Ishikawa (cell line): ENCODE results near the gene DPAGT1.

Experiments
- CEBPB ChIP-seq: IDR thresholded peaks from 2 replicates; pipeline ENCODE4 v1.6.1; 2012
- CREB1 ChIP-seq: IDR thresholded peaks from 2 replicates; pipeline ENCODE4 v1.6.1; 2012; ENCODE audit warnings: low read depth
- EGR1 ChIP-seq: IDR thresholded peaks from 2 replicates; pipeline ENCODE4 v1.6.1; 2012
- EP300 ChIP-seq: IDR thresholded peaks from 2 replicates; pipeline ENCODE4 v1.6.1; 2012; ENCODE audit warnings: borderline replicate concordance
- FOXM1 ChIP-seq: IDR thresholded peaks from 2 replicates; pipeline ENCODE4 v1.6.1; 2012; ENCODE audit warnings: low read depth, borderline replicate concordance
- NFIC ChIP-seq: IDR thresholded peaks from 2 replicates; pipeline ENCODE4 v1.6.1; 2012
- RAD21 ChIP-seq: IDR thresholded peaks from 2 replicates; pipeline ENCODE4 v1.6.1; 2012; ENCODE audit warnings: low read depth
- TAF1 ChIP-seq: IDR thresholded peaks from 2 replicates; pipeline ENCODE4 v1.6.1; 2012; ENCODE audit warnings: low read depth, mild to moderate bottlenecking
- TCF12 ChIP-seq: IDR thresholded peaks from 2 replicates; pipeline ENCODE4 v1.6.1; 2012; ENCODE audit warnings: low read depth
- TEAD4 ChIP-seq: IDR thresholded peaks from 2 replicates; pipeline ENCODE4 v1.6.1; 2012
- YY1 ChIP-seq: IDR thresholded peaks from 2 replicates; pipeline ENCODE4 v1.6.1; 2012; ENCODE audit warnings: low read depth
- ZBTB7A ChIP-seq: IDR thresholded peaks from 2 replicates; pipeline ENCODE4 v1.6.1; 2012; ENCODE audit warnings: low read depth
- TF ChIP-seq, protein P1 (sequence below): IDR thresholded peaks from 2 replicates; pipeline ENCODE4 v1.6.1; 2012
- TF ChIP-seq, protein P2 (sequence below): IDR thresholded peaks from 2 replicates; pipeline ENCODE4 v1.6.1; 2012; ENCODE audit warnings: low read depth, mild to moderate bottlenecking
- TF ChIP-seq, protein P3 (sequence below): IDR thresholded peaks from 2 replicates; pipeline ENCODE4 v1.6.1; 2012

Gene DPAGT1

DNA sequence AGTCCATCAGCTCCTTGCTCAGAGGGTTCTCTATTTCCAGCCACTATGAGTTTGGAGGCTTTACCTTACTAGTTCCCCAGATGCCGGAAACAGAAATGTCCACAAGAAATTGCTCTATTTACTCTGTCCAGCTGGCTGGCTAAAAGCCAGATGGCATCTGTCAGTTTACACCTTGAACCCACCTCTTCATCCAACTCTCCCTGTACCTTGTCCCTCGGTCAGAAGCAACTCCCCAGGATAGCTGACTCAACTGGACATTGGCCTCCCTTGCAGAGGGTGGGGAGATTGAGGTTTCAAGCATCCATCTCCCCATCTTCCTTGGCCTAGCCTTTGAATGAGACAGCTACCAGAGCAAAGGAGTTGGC lies 7.2 kb upstream of the DPAGT1 start:
- TF ChIP-seq, protein P1, sequence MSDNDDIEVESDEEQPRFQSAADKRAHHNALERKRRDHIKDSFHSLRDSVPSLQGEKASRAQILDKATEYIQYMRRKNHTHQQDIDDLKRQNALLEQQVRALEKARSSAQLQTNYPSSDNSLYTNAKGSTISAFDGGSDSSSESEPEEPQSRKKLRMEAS = no peak
- TF ChIP-seq TCF12 = no peak
- TF ChIP-seq FOXM1 = no peak
- TF ChIP-seq TEAD4 = no peak
- no peak for TF ChIP-seq NFIC
- no peak for TF ChIP-seq CREB1
- TF ChIP-seq TAF1 = no peak
- TF ChIP-seq CEBPB = no peak
- TF ChIP-seq EGR1 = no peak

DNA sequence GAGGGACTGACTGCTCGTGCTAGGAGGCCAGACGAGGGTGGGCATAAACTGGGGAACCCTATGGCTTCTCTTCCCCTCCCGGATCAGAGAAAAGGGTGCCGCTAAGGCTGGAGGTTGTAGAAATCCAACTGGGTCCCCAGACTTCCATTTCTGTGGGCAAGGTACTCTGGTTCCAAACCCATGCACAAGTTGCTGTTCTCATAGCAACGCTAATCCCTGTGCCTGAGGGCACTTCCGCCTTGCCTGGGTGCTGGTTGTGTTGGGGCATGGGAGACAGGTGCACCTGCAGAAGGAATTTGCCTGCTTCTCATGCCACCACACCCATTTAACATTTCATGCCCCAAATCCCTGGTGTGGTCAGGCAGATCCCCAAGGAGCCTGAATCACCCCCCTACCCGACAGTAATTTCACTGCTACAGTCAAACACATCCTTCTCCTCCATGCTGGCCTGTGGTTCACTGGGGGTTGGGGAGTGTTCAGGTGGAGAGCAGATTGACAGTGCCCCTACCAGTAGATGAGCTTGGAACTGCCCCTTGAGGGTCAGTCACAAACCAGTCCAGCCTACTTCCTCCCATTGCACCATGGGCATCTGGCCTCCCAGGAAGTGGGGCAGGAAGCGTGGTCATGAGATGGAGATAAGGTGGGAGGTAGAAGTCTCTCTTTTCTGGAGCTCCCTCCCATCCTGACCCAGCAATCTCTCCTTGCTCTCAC lies 6.6 kb upstream of the DPAGT1 start:
- TF ChIP-seq ZBTB7A (peak; percentile 36; the same call in 1 of the 2 replicates), TEAD4 (0 out of 2 replicates have a peak, but pooled peaks have one; percentile 27), RAD21 (no peak), FOXM1 (no peak), TCF12 (peak; percentile 45; the same call in 1 of the 2 replicates)
- TF ChIP-seq, protein P1 = peak; percentile 64

DNA sequence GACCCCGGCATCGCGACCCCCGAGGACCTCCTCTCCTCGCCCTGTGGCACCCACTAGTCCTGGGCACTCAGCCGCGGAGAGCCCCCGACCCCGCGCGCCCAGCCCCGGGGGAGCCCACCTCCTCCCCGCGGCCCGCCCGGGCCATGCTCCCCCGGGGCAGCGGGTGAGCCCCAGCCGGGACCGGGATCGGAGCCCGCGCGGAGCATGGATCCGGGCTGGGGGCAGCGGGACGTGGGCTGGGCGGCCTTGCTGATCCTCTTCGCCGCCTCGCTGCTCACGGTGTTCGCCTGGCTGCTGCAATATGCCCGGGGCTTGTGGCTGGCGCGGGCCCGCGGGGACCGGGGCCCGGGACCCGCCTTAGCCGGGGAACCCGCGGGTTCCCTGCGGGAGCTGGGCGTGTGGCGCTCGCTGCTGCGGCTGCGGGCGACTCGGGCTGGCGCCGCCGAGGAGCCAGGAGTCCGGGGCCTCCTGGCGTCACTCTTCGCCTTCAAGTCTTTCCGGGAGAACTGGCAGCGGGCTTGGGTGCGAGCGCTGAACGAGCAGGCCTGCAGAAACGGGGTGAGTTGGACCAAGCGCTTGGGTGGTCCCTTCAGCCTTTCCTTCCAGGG lies 6.0 kb upstream of the DPAGT1 start:
- TF ChIP-seq TAF1 (no peak), RAD21 (no peak), EP300 (no peak), CREB1 (no peak), ZBTB7A (no peak), FOXM1 (no peak), TCF12 (no peak), NFIC (no peak), TEAD4 (no peak), EGR1 (no peak), YY1 (no peak), CEBPB (no peak)
- TF ChIP-seq, protein P1 = no peak
- TF ChIP-seq, protein P2, sequence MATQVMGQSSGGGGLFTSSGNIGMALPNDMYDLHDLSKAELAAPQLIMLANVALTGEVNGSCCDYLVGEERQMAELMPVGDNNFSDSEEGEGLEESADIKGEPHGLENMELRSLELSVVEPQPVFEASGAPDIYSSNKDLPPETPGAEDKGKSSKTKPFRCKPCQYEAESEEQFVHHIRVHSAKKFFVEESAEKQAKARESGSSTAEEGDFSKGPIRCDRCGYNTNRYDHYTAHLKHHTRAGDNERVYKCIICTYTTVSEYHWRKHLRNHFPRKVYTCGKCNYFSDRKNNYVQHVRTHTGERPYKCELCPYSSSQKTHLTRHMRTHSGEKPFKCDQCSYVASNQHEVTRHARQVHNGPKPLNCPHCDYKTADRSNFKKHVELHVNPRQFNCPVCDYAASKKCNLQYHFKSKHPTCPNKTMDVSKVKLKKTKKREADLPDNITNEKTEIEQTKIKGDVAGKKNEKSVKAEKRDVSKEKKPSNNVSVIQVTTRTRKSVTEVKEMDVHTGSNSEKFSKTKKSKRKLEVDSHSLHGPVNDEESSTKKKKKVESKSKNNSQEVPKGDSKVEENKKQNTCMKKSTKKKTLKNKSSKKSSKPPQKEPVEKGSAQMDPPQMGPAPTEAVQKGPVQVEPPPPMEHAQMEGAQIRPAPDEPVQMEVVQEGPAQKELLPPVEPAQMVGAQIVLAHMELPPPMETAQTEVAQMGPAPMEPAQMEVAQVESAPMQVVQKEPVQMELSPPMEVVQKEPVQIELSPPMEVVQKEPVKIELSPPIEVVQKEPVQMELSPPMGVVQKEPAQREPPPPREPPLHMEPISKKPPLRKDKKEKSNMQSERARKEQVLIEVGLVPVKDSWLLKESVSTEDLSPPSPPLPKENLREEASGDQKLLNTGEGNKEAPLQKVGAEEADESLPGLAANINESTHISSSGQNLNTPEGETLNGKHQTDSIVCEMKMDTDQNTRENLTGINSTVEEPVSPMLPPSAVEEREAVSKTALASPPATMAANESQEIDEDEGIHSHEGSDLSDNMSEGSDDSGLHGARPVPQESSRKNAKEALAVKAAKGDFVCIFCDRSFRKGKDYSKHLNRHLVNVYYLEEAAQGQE = no peak
- TF ChIP-seq, protein P3, sequence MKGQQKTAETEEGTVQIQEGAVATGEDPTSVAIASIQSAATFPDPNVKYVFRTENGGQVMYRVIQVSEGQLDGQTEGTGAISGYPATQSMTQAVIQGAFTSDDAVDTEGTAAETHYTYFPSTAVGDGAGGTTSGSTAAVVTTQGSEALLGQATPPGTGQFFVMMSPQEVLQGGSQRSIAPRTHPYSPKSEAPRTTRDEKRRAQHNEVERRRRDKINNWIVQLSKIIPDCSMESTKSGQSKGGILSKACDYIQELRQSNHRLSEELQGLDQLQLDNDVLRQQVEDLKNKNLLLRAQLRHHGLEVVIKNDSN = no peak

DNA sequence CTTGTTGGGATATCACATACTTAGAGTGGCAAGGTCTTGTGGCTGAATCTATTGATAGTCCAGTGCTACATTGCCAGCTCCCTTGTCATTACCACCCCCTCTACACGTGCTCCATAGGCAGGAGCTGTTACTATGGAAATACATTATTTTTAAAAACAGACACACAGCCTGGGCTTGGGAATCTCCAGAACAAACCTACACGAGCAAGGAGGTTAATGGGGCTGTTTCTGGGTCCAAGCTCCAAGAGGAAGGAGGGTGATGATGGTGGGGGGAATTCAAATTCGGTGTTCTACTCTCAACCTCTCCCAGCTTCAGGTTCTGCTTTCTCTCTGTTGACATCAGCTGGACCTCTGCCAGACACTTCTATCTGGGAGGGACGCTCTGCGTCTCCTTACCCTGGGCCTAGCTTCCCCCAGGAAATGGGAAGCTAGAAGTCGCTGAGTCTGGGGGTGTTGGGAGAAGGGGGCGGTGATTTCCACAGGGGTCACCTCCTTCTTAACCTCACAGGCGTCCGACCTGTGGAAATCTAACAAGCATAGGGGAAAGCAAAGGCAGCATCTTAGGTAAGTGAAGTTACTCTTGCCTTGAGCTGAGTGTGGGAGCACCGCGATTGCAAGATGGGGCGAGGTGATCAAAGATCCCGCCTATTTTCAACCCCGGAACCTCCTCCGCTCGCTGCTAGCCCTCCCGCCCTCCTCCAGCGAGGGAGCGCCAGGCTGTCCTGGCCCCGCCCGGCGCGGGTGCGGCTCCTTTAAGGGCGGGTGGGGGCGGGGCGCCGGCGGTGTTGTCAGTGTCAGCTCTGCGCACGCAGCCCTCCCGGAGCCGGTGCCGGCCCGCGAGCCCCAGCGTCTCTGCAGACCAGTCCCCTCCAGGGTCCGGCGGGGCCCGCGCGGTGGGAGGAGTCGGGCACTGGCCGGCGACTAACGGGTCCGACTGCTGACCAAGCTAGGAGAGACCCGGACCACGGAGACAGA lies 5.2 kb upstream of the DPAGT1 start, which contains the start of gene C2CD2L:
TSS of gene C2CD2L (plus strand) at position 781 of the 974 bp plus-strand sequence. CDS start 398 bp downstream, outside the sequence.
- TF ChIP-seq NFIC (0 out of 2 replicates have a peak, but pooled peaks have one; percentile 9), TEAD4 (no peak), EP300 (0 out of 2 replicates have a peak, but pooled peaks have one; percentile 11), FOXM1 (no peak), ZBTB7A (peak; percentile 49; the same call in 1 of the 2 replicates), TCF12 (peak; percentile 26; the same call in 1 of the 2 replicates), TAF1 (peak; percentile 76)

DNA sequence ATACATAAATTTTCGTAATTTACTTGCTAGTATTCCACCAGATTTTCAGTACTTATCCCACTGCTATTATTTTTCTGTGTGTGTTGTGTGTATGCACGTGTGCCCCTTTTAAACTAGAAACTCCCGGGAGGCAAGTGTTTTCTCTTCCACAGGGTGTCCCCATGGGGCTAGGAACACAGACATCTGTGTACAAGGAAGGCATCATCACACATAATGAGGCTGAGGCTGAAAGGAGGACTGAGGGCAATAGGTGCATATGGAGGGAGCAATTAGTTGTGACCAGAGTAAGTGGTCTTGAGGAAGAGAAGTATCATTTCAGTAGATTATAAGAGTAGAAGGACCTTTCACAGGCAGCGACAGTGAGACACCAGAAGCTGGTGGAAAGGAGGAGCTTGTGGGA lies 2.1 kb upstream of the DPAGT1 start:
- TF ChIP-seq FOXM1 (no peak), RAD21 (peak; percentile 15; the same call in 1 of the 2 replicates)

DNA sequence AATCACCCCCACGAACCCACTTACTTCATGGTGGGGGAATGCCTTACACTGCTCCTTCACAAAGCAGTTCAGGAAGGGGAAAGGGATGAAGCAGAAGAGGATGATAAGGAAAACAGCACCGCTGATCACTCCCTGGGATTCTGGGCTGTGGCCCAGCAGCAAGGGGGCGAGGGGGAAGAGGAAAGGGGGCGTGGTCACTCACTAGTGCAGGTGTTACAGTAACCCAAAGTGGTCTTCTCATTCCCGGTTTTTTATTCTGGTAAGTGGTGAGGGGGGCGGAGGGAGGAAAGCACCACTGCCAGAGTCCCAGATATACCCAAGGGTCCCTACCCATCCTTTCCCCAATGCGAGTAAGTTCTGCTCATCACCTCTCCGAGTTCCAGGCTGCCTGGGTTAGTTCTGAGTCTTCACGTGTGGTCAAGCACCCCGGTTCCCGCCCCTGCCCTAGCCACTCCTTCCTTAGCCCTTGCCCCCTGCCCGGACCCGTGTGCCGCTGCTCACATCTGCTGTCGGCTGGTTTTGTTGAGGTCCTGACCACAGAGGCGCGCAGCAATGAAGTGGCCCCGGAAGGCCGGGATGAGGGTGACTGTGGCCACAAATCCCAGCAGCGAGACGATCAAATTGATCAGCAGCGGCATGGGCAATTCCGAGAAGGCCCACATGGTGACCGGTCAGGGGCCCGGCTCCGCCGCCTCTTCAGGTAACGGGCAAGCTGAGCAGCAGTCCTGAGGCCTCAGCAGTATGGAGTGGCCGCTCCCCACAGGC lies 477 bp downstream of the DPAGT1 start:
- TF ChIP-seq RAD21 (no peak), TEAD4 (no peak), CEBPB (no peak), EP300 (no peak), ZBTB7A (no peak), TCF12 (no peak), CREB1 (no peak), TAF1 (no peak), EGR1 (no peak), YY1 (no peak), FOXM1 (no peak), NFIC (no peak)
- TF ChIP-seq, protein P1 = no peak
- TF ChIP-seq, protein P3 = no peak
